Calu3 (cell line): ENCODE measurements around the gene SSPN. TPM values are rescaled to one million over a fixed set of nuclear protein-coding genes. Genes with fewer than 3 reads are reported as not detected.
A peak's percentile ranks its signal among the peaks of the same experiment; 100 is the strongest.

ENCODE experiments used
- BruUV-seq: library from RNA; stranded (reverse); fragments of 400-500 nt; replicated peaks from 2 replicates; lab custom pipeline; 2021; lab: Mats Ljungman, UMichigan
- CTCF ChIA-PET: fragments of 300-600 bp; sonication (Branson Sonifier 250); formaldehyde crosslinking; loops from one replicate; lab custom pipeline; 2022; ENCODE audit warnings: antibody characterized with exemption; lab: Charles Lee
- DNase-seq: peaks from one replicate; pipeline ENCODE4 v3.0.0; 2022
- H3K27ac Mint-ChIP-seq: one replicate; pipeline ENCODE4 v1.8.0; 2022; ENCODE audit warnings: mixed read lengths; ENCODE audit not compliant: unreplicated experiment
- H3K27me3 Mint-ChIP-seq: one replicate; pipeline ENCODE4 v1.8.0; 2022; ENCODE audit warnings: mixed read lengths; ENCODE audit not compliant: unreplicated experiment
- H3K36me3 Mint-ChIP-seq: one replicate; pipeline ENCODE4 v1.8.0; 2022; ENCODE audit warnings: mild to moderate bottlenecking, moderate library complexity, mixed read lengths; ENCODE audit not compliant: insufficient read depth, unreplicated experiment
- H3K4me1 Mint-ChIP-seq: one replicate; pipeline ENCODE4 v1.8.0; 2022; ENCODE audit warnings: mild to moderate bottlenecking, low read depth, mixed read lengths; ENCODE audit not compliant: unreplicated experiment
- H3K4me3 Mint-ChIP-seq: one replicate; pipeline ENCODE4 v1.8.0; 2022; ENCODE audit warnings: mild to moderate bottlenecking, low read depth, moderate library complexity, mixed read lengths; ENCODE audit not compliant: unreplicated experiment
- H3K9me3 Mint-ChIP-seq: one replicate; pipeline ENCODE4 v1.8.0; 2022; ENCODE audit warnings: low read depth, mixed read lengths; ENCODE audit not compliant: unreplicated experiment
- intact Hi-C: fragments of 100-400 bp; cut with micrococcal nuclease; formaldehyde crosslinking; loops from one replicate; pipeline ENCODE4 v1.10.0; 2022; ENCODE audit not compliant: unreplicated experiment
- total RNA-seq: library from RNA; stranded (reverse); gene quantifications from 2 replicates; pipeline ENCODE4 v1.2.3, GENCODE V29; 2022
- TF ChIP-seq, protein P1 (sequence below): fragments of 200-600 bp; IDR thresholded peaks from one replicate; pipeline ENCODE4 v1.8.0; 2022; ENCODE audit warnings: antibody characterized with exemption; ENCODE audit not compliant: unreplicated experiment

SSPN gene
- total RNA-seq, 1 experiment from 2014 or later: 8.9 TPM

GRCh38 chr12:26286186-26286585, 90.8 kb downstream of the SSPN start:
- DNase-seq: no peak
- intact Hi-C loops: no loop called here
- TF ChIP-seq, protein P1, sequence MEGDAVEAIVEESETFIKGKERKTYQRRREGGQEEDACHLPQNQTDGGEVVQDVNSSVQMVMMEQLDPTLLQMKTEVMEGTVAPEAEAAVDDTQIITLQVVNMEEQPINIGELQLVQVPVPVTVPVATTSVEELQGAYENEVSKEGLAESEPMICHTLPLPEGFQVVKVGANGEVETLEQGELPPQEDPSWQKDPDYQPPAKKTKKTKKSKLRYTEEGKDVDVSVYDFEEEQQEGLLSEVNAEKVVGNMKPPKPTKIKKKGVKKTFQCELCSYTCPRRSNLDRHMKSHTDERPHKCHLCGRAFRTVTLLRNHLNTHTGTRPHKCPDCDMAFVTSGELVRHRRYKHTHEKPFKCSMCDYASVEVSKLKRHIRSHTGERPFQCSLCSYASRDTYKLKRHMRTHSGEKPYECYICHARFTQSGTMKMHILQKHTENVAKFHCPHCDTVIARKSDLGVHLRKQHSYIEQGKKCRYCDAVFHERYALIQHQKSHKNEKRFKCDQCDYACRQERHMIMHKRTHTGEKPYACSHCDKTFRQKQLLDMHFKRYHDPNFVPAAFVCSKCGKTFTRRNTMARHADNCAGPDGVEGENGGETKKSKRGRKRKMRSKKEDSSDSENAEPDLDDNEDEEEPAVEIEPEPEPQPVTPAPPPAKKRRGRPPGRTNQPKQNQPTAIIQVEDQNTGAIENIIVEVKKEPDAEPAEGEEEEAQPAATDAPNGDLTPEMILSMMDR: no peak
- H3K27ac Mint-ChIP-seq: no peak overlapping the region
- no peaks in the 10 kb centered on the region for H3K27me3 Mint-ChIP-seq
- H3K9me3 Mint-ChIP-seq: peaks cover 6% of the 10 kb centered on the region
- no TSS peak for BruUV-seq
- CTCF ChIA-PET: interaction anchor here (0.6 kb wide), 1 partner anchor 11 kb away, joined by 3 read pairs; no protein-coding TSS in a partner anchor
- H3K4me1 Mint-ChIP-seq: peaks cover 21% of the 10 kb centered on the region
- H3K36me3 Mint-ChIP-seq: no peaks in the 10 kb centered on the region
- no peak overlapping the region for H3K4me3 Mint-ChIP-seq

DNA sequence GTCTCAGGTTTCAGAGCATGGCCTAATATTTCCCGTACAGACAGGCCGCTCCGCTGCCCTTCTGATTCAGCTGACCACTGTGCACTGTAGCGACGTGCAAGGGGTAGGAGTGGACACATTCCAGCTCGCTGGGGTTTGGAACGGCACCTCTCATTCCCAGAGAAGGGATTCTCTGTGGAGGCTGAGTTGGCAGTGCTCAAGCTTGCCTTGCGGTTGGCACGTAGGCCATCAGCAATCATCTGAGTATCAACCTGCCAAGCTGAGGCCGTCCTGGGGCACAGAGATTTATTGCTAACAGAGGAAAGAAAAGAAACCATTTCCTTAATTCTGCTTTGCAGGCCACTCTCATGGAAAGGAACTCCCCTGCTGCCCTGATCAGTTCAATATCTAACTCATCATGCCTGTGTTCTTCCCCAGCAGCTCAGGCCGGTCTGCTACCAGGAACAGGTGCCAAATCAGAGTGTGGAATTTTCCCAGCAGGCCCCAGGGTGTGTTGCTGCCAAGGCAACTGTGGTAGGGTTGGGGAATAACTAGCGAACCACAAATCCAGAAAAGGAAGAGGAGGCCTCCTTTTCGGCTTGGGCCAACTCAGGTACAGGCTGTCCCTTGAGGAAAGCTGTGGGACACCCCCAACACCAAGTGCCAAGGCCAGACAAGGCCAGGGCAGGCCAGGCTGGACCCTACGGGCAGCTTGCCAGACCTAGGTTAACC, 92.5 kb downstream of the SSPN start:
- Mint-ChIP-seq H3K4me1 (peaks cover 16% of the 10 kb centered on the region), H3K36me3 (no peaks in the 10 kb centered on the region), H3K27me3 (no peaks in the 10 kb centered on the region), H3K27ac (peak overlapping the region; percentile 65), H3K4me3 (no peak overlapping the region), H3K9me3 (peaks cover 6% of the 10 kb centered on the region)
- no TSS peak for BruUV-seq
- DNase-seq: peak; percentile 55
- intact Hi-C loops: no loop called here
- TF ChIP-seq, protein P1: no peak
- CTCF ChIA-PET: interaction anchor here (0.7 to 0.8 kb wide), 2 partner anchors 10 to 16 kb away, joined by 3 to 4 read pairs; no protein-coding TSS in a partner anchor

- Mint-ChIP-seq H3K4me3 (no peak overlapping the region), H3K36me3 (no peaks in the 10 kb centered on the region), H3K4me1 (peaks cover 8% of the 10 kb centered on the region), H3K27ac (no peak overlapping the region), H3K9me3 (peaks cover 3% of the 10 kb centered on the region), H3K27me3 (no peaks in the 10 kb centered on the region)
- no peak for DNase-seq
- CTCF ChIA-PET: interaction anchor here (2.1 kb wide), 1 partner anchor 12 kb away, joined by 5 read pairs; no protein-coding TSS in a partner anchor
- TF ChIP-seq, protein P1: no peak
- no TSS peak for BruUV-seq
- intact Hi-C loops: no loop called here
These were observed 95.2 kb downstream of the SSPN start for GRCh38 chr12:26290565-26290964.

DNA sequence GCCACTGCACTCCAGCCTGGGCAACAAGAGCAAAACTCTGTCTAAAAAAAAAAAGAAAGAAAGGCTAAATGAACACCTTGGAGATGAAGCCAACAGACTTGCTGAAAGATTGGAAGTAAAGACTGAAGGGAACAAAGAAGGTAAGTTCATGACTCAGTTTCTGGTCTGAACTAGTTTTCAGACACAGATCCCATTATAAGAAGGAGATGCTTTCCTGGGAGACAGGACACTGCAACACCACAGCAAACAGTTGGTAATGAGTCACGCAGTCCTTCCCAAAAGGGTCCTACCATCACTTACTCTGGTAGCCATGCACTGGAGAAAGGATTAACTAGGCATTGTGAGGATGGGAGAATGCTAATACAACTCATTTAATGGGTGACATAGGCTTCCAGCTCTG, 97.2 kb downstream of the SSPN start:
- H3K9me3 Mint-ChIP-seq: peaks cover 3% of the 10 kb centered on the region
- no peaks in the 10 kb centered on the region for H3K27me3 Mint-ChIP-seq
- no peaks in the 10 kb centered on the region for H3K36me3 Mint-ChIP-seq
- TF ChIP-seq, protein P1: no peak
- BruUV-seq: no TSS peak
- H3K4me1 Mint-ChIP-seq: peaks cover 8% of the 10 kb centered on the region
- no peak overlapping the region for H3K27ac Mint-ChIP-seq
- intact Hi-C loops: no loop called here
- no peak overlapping the region for H3K4me3 Mint-ChIP-seq
- CTCF ChIA-PET: no interaction called here
- DNase-seq: no peak
